Hepatocyte (in vitro differentiated cells): ENCODE results near the gene SCAPER. TPM values are rescaled to one million over a fixed set of nuclear protein-coding genes. Genes with fewer than 3 reads are reported as not detected.

Experiments used
- DNase-seq: peaks from one replicate; pipeline ENCODE4 v3.0.0-alpha.2; 2016; ENCODE audit warnings: low spot score
- H2AFZ ChIP-seq: fragments of 200-600 bp; sonication (generic); 2 replicates; pipeline ENCODE4 v1.6.0; 2016; ENCODE audit warnings: antibody characterized with exemption, mild to moderate bottlenecking
- H3K27ac ChIP-seq: fragments of 200-600 bp; sonication (generic); 2 replicates; pipeline ENCODE4 v1.5.1; 2016; ENCODE audit warnings: mild to moderate bottlenecking
- H3K27me3 ChIP-seq: fragments of 200-600 bp; sonication (generic); 2 replicates; pipeline ENCODE4 v1.6.1; 2016
- H3K36me3 ChIP-seq: fragments of 200-600 bp; sonication (generic); replicated peaks from 2 replicates; pipeline ENCODE4 v1.5.1; 2016; ENCODE audit warnings: low read depth; ENCODE audit not compliant: insufficient read depth
- H3K4me1 ChIP-seq: fragments of 200-600 bp; sonication (generic); 2 replicates; pipeline ENCODE4 v1.5.1; 2016; ENCODE audit warnings: mild to moderate bottlenecking, moderate library complexity; ENCODE audit not compliant: insufficient read depth
- H3K4me2 ChIP-seq: fragments of 200-600 bp; sonication (generic); 2 replicates; pipeline ENCODE4 v1.6.0; 2016
- H3K4me3 ChIP-seq: fragments of 200-600 bp; sonication (generic); 2 replicates; pipeline ENCODE4 v1.5.1; 2016; ENCODE audit warnings: mild to moderate bottlenecking
- H3K79me2 ChIP-seq: fragments of 200-600 bp; sonication (generic); 2 replicates; pipeline ENCODE4 v1.6.0; 2017; ENCODE audit warnings: mild to moderate bottlenecking
- H3K9me2 ChIP-seq: fragments of 200-600 bp; sonication (generic); replicated peaks from 2 replicates; pipeline ENCODE4 v1.6.0; 2017; ENCODE audit warnings: mild to moderate bottlenecking; ENCODE audit not compliant: insufficient read depth
- H3K9me3 ChIP-seq: fragments of 200-600 bp; sonication (generic); 2 replicates; pipeline ENCODE4 v1.5.1; 2016; ENCODE audit warnings: low read depth, mild to moderate bottlenecking
- H4K20me1 ChIP-seq: fragments of 200-600 bp; sonication (generic); 2 replicates; pipeline ENCODE4 v1.6.0; 2016; ENCODE audit warnings: mild to moderate bottlenecking; ENCODE audit not compliant: insufficient read depth, poor library complexity, severe bottlenecking
- EZH2 ChIP-seq: fragments of 200-600 bp; sonication (generic); IDR thresholded peaks from 2 replicates; pipeline ENCODE4 v1.6.1; 2016; ENCODE audit warnings: antibody characterized with exemption, mild to moderate bottlenecking, borderline replicate concordance
- EZH2phosphoT487 ChIP-seq: fragments of 200-600 bp; sonication (generic); IDR thresholded peaks from one replicate; pipeline ENCODE4 v1.6.1; 2018; ENCODE audit warnings: antibody characterized with exemption, mild to moderate bottlenecking, low read depth, moderate library complexity; ENCODE audit not compliant: unreplicated experiment, severe bottlenecking
- WGBS: methylation state at CpG from one replicate; pipeline ENCODE4 v1.1.6; 2016; ENCODE audit warnings: low lambda C conversion rate; ENCODE audit errors: missing lambda C conversion rate; 5-methylcytosine and 5-hydroxymethylcytosine counted together
- polyA plus RNA-seq: library from polyadenylated mRNA; unstranded; fragments of >200 nt; fragmentation: Nextera tagmentation; extraction: Ambion mirVana; gene quantifications from 2 replicates; pipeline ENCODE4 v1.2.1, GENCODE V29; 2016
- total RNA-seq: library from RNA; depleted of rRNA; stranded (reverse); fragments of >200 nt; gene quantifications from 2 replicates; pipeline ENCODE4 v1.2.3, GENCODE V29; 2014
- TF ChIP-seq, protein P1 (sequence below): fragments of 200-600 bp; sonication (generic); IDR thresholded peaks from 2 replicates; pipeline ENCODE4 v1.5.1; 2016; ENCODE audit warnings: antibody characterized with exemption, mild to moderate bottlenecking; ENCODE audit not compliant: poor library complexity

The SCAPER gene
- total and polyA plus RNA-seq, 2 experiments from 2014 or later = 20.8 to 27.4 TPM

DNA sequence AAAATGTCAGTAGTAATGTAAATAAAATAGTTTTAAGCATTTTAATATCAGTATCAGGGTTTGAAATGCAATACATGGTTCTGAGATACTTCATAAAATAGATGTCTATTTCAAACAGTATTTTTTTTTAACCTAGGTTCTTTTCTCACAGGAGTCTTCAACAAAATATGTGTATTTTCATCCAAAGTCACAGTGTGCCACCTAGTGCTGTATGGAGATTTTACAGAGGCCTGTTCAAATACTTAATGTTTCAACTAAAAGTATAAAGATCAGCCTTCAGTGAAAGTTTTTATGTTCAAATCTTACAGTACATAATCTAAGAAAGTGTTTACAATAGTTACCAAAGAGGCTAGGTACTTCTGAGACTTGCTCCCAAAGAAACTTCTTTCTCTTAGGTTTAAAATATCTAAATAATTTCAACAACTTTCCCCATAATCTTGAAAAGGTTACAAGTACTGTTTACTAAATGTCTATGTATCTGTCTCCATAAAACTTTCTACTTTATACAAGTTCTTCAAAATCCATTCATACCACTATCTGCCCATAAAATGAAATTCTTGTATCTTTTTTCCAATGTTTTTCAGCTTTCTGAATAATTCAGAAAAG is 38.3 kb downstream of the SCAPER start:
- H3K4me1 ChIP-seq = peaks cover 9% of the 10 kb centered on the region
- no peak overlapping the region for H3K27ac ChIP-seq
- peaks cover 10% of the 10 kb centered on the region for H3K79me2 ChIP-seq
- H4K20me1 ChIP-seq = no peaks in the 10 kb centered on the region
- no peak overlapping the region for H3K4me2 ChIP-seq
- DNase-seq = peak; percentile 55
- no peak overlapping the region for H2AFZ ChIP-seq
- no peaks in the 10 kb centered on the region for H3K36me3 ChIP-seq
- H3K4me3 ChIP-seq = no peak overlapping the region
- no peaks in the 10 kb centered on the region for H3K9me2 ChIP-seq
- TF ChIP-seq, protein P1, sequence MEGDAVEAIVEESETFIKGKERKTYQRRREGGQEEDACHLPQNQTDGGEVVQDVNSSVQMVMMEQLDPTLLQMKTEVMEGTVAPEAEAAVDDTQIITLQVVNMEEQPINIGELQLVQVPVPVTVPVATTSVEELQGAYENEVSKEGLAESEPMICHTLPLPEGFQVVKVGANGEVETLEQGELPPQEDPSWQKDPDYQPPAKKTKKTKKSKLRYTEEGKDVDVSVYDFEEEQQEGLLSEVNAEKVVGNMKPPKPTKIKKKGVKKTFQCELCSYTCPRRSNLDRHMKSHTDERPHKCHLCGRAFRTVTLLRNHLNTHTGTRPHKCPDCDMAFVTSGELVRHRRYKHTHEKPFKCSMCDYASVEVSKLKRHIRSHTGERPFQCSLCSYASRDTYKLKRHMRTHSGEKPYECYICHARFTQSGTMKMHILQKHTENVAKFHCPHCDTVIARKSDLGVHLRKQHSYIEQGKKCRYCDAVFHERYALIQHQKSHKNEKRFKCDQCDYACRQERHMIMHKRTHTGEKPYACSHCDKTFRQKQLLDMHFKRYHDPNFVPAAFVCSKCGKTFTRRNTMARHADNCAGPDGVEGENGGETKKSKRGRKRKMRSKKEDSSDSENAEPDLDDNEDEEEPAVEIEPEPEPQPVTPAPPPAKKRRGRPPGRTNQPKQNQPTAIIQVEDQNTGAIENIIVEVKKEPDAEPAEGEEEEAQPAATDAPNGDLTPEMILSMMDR = peak; percentile 66
- no peak for TF ChIP-seq EZH2
- no peaks in the 10 kb centered on the region for H3K27me3 ChIP-seq
- H3K9me3 ChIP-seq = no peaks in the 10 kb centered on the region

DNA sequence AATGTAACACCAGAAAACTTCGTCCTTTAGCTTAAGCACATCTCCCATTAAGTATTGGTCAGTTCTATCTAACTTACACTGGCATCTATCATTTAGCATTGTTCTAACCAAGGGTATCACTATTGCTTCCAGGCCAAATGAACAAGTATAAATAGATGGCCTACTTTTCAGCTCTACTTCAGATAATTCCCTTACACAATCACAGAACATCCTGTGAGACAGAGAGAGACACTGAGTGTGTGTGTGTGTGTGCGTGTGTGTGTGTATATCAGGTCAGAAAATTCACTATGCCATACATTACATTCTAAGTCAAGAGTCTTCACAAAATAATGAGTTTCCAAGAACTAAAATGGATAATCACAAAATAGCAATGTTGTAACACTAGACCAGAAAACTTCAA is 39.1 kb downstream of the SCAPER start:
- Histone ChIP-seq H3K27me3 (no peaks in the 10 kb centered on the region), H3K79me2 (peaks cover 10% of the 10 kb centered on the region), H3K4me3 (no peak overlapping the region), H3K36me3 (no peaks in the 10 kb centered on the region), H3K4me1 (peaks cover 9% of the 10 kb centered on the region), H4K20me1 (no peaks in the 10 kb centered on the region), H3K4me2 (no peak overlapping the region), H3K27ac (no peak overlapping the region), H3K9me2 (no peaks in the 10 kb centered on the region), H2AFZ (no peak overlapping the region), H3K9me3 (no peaks in the 10 kb centered on the region)
- DNase-seq = no peak
- TF ChIP-seq EZH2 (no peak), EZH2phosphoT487 (no peak)
- TF ChIP-seq, protein P1 = no peak
- 90% methylated on average over 2 of the region's 2 CpGs for WGBS

GRCh38 chr15:76865548-76865991 is 39.6 kb downstream of the SCAPER start:
- no peaks in the 10 kb centered on the region for H3K9me3 ChIP-seq
- no peak for DNase-seq
- no peaks in the 10 kb centered on the region for H3K27me3 ChIP-seq
- peaks cover 9% of the 10 kb centered on the region for H3K4me1 ChIP-seq
- WGBS = 72% methylated on average over 4 of the region's 4 CpGs
- no peaks in the 10 kb centered on the region for H3K36me3 ChIP-seq
- TF ChIP-seq EZH2 (no peak), EZH2phosphoT487 (no peak)
- TF ChIP-seq, protein P1 = no peak
- no peaks in the 10 kb centered on the region for H4K20me1 ChIP-seq
- H3K4me2 ChIP-seq = no peak overlapping the region
- no peak overlapping the region for H3K27ac ChIP-seq
- H3K9me2 ChIP-seq = no peaks in the 10 kb centered on the region
- no peak overlapping the region for H2AFZ ChIP-seq
- H3K4me3 ChIP-seq = no peak overlapping the region
- peaks cover 10% of the 10 kb centered on the region for H3K79me2 ChIP-seq

DNA sequence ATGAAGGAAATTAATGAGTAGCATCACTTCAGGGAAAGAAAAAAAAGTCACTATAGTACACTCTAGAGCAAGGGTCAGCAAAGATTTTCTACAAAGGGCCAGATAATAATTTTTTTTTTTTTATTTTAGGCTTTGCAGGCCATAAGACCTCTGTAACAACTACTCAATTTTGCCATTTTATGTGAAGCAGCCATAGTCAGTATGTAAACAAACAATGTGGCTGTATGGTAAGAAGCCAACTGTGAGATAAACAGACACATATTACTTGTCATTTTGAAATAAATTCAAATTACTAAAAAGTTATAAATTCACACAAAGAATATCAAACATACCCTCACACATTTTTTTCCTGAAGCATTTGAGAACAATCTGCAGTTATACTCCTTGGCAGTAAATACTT is 40.6 kb downstream of the SCAPER start:
- Histone ChIP-seq H3K9me3 (no peaks in the 10 kb centered on the region), H3K36me3 (no peaks in the 10 kb centered on the region), H3K4me1 (peaks cover 9% of the 10 kb centered on the region), H4K20me1 (no peaks in the 10 kb centered on the region), H3K27ac (no peak overlapping the region), H3K4me3 (no peak overlapping the region), H3K9me2 (no peaks in the 10 kb centered on the region), H3K79me2 (peaks cover 10% of the 10 kb centered on the region), H2AFZ (no peak overlapping the region), H3K4me2 (no peak overlapping the region), H3K27me3 (no peaks in the 10 kb centered on the region)
- DNase-seq = no peak
- TF ChIP-seq EZH2 (no peak), EZH2phosphoT487 (no peak)
- TF ChIP-seq, protein P1 = no peak
